Fibroblast of mammary gland (primary cell): ENCODE data around the gene SKIC8.
A peak's percentile ranks its signal among the peaks of the same experiment; 100 is the strongest.

Experiments used
- DNase-seq: peaks from one replicate; pipeline ENCODE4 v3.0.0-alpha.2; 2010; ENCODE audit warnings: low read depth
- H3K4me3 ChIP-seq: 2 replicates; pipeline ENCODE4 v1.5.1; 2011; ENCODE audit warnings: low read depth, mild to moderate bottlenecking, low read length, moderate library complexity; ENCODE audit not compliant: control insufficient read depth
- TF ChIP-seq, protein P1 (sequence below): conservative IDR thresholded peaks from 2 replicates; pipeline ENCODE4 v1.5.1; 2011; ENCODE audit warnings: low read depth, low read length, inconsistent platforms; ENCODE audit not compliant: control insufficient read depth, insufficient read depth

Gene SKIC8

DNA sequence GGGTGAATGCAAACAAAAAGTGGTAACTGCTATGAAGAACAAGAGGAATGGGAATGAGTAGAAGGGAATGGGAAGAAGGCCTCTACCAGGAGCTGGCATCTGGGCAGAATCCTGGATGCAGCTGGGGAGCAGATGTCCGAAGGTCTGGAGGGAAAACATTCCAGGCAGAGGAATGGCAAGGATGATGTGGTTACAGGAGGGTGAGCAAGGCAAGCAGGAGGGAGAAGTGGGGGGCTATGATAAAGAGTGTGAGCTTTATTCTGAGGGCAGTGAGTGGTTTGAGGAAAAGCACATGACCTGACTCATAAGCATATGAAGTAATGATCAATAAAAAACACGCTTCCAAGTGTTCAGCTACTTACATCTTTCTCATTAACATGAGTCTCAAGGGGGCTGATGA lies 17.1 kb downstream of the SKIC8 start:
- H3K4me3 ChIP-seq: no peak overlapping the region
- DNase-seq: peak; percentile 44
- TF ChIP-seq, protein P1, sequence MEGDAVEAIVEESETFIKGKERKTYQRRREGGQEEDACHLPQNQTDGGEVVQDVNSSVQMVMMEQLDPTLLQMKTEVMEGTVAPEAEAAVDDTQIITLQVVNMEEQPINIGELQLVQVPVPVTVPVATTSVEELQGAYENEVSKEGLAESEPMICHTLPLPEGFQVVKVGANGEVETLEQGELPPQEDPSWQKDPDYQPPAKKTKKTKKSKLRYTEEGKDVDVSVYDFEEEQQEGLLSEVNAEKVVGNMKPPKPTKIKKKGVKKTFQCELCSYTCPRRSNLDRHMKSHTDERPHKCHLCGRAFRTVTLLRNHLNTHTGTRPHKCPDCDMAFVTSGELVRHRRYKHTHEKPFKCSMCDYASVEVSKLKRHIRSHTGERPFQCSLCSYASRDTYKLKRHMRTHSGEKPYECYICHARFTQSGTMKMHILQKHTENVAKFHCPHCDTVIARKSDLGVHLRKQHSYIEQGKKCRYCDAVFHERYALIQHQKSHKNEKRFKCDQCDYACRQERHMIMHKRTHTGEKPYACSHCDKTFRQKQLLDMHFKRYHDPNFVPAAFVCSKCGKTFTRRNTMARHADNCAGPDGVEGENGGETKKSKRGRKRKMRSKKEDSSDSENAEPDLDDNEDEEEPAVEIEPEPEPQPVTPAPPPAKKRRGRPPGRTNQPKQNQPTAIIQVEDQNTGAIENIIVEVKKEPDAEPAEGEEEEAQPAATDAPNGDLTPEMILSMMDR: no peak

DNA sequence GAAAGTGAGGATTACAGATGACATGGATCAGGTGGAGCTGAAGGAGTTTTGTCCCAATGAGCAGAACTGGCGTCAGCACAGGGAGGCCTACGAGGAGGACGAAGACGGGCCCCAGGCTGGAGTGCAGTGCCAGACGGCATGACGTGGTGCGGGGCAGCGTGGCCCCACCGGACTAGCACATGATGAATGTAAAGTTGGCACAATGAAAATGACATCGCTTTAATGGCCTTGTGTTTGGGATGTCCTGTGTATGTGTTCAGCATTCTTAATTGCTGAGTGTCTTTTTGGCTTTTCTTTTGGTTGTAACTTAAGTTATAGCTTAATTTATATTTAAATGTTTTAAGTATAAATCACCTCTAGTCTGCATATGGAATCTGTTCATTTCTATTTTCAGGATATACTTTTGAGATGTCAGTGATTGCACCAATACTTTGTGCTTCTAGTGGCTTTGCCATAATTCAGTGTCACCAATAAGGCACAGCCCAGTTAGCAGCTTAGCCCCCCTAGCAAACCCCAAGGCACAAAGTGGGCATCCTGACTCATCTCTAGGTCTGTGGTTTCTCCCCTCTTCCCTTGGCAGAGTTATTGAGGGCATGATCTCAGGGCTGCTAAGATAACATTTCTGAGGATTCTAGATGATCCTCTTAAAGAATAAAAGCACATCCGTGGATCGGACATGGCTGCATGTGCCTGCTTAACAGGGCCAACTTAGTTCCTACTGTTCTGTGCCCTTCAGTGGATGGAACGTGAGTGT lies 18.9 kb downstream of the SKIC8 start:
- TF ChIP-seq, protein P1: no peak
- H3K4me3 ChIP-seq: no peak overlapping the region
- DNase-seq: no peak

- DNase-seq: no peak
Observed at GRCh38 chr15:78276064-78276943, 23.1 kb downstream of the SKIC8 start.

GRCh38 chr15:78274994-78275393 lies 24.4 kb downstream of the SKIC8 start:
- no peak for DNase-seq
- TF ChIP-seq, protein P1: no peak
- no peak overlapping the region for H3K4me3 ChIP-seq

More at GRCh38 chr15:78276064-78276943, 23.1 kb downstream of the SKIC8 start:
- H3K4me3 ChIP-seq: no peak overlapping the region
- TF ChIP-seq, protein P1: no peak

DNA sequence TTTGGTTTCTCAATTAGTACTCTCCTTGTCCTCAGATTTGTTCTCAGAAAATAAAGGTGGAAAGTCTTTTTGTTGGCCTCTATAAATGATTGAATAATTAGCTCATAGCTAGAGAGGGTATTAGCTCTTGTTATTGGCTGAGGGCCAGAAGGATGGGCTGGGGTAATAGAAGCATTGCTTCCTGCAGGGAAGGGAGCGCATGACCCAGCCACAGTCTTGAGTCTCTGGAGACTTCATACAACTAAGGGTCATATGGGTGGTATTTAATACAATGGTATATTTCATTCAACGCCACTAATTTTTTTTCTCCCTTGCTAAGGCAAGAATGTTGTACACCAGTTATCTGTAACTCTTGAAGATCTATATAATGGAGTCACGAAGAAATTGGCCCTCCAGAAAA lies 26.6 kb downstream of the SKIC8 start:
- no peak for DNase-seq
- no peak overlapping the region for H3K4me3 ChIP-seq
- TF ChIP-seq, protein P1: no peak

DNA sequence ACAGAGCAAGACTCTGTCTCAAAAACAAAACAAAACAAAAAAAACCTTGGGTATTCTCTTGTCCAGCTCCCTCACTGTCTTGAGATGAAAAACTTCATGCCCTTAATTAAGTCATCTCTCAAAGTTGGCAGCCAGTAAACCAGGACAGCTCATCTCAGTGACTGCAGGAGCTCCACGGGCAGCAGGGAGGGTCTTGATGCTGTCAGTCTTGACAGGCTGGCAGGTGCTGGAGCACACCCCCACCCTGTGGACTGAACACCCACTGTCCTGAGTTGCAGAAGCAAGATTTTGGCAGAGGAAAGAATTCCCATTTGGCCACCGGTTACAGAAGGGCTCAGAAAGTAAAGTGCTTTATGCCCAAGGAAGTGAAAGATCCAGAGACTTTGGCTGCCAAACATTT lies 27.1 kb downstream of the SKIC8 start:
- no peak overlapping the region for H3K4me3 ChIP-seq
- DNase-seq: no peak
- TF ChIP-seq, protein P1: no peak
